GM18867 (cell line): Measurements from ENCODE around the gene STK32C.
"Not testable (repeated sequence)": the region's sequence is repeated elsewhere in the genome, so short reads cannot be mapped to it uniquely, and the experiment has no call there.

Source experiments
- ATAC-seq: cut with Tn5 transposase; IDR thresholded peaks from one replicate; pipeline ENCODE4 v1.9.1; 2021; ENCODE audit warnings: mild to moderate bottlenecking, moderate library complexity; ENCODE audit not compliant: unreplicated experiment

STK32C gene

GRCh38 chr10:132302421-132303310 is 5.1 kb downstream of the STK32C start:
- no peak for ATAC-seq

- no peak for ATAC-seq
These were observed 6.1 kb downstream of the STK32C start for GRCh38 chr10:132301371-132302330.

GRCh38 chr10:132300582-132300981 is 7.2 kb downstream of the STK32C start:
- ATAC-seq: no peak

- no peak for ATAC-seq
These were observed 8.1 kb downstream of the STK32C start for GRCh38 chr10:132299371-132300336.

- no peak for ATAC-seq
These were observed 9.5 kb downstream of the STK32C start for GRCh38 chr10:132298038-132298881.

GRCh38 chr10:132297526-132297925 is 10.2 kb downstream of the STK32C start:
- no peak for ATAC-seq

GRCh38 chr10:132296666-132297443 is 10.9 kb downstream of the STK32C start:
- no peak for ATAC-seq

- ATAC-seq: not testable (repeated sequence)
These were observed 12.3 kb downstream of the STK32C start for GRCh38 chr10:132295481-132295880.

- ATAC-seq: no peak
These were observed 13.0 kb downstream of the STK32C start for GRCh38 chr10:132294561-132295318.

GRCh38 chr10:132293813-132294520 is 13.8 kb downstream of the STK32C start:
- no peak for ATAC-seq

- ATAC-seq: no peak
These were observed 14.4 kb downstream of the STK32C start for GRCh38 chr10:132293201-132293812.

GRCh38 chr10:132292287-132293200 is 15.2 kb downstream of the STK32C start:
- ATAC-seq: no peak

GRCh38 chr10:132291826-132292225 is 15.9 kb downstream of the STK32C start:
- no peak for ATAC-seq

GRCh38 chr10:132290631-132291030 is 17.1 kb downstream of the STK32C start:
- ATAC-seq: no peak

- no peak for ATAC-seq
These were observed 18.3 kb downstream of the STK32C start for GRCh38 chr10:132289439-132289838.
